NOMO-1 treated with DMSO at 0.1 percent for 48 hours (cell line): ENCODE data around the gene MARK1.
A peak's percentile ranks its signal among the peaks of the same experiment; 100 is the strongest.
"Not testable (repeated sequence)": the region's sequence is repeated elsewhere in the genome, so short reads cannot be mapped to it uniquely, and the experiment has no call there.

Experiments used
- DNase-seq: peaks from one replicate; lab custom pipeline; 2025; ENCODE audit not compliant: unreplicated experiment; lab: John Stamatoyannopoulos, UW

Gene MARK1

GRCh38 chr1:220605651-220606050, 77.7 kb downstream of the MARK1 start:
- DNase-seq, result not testable (repeated sequence)

GRCh38 chr1:220611100-220611499, 83.2 kb downstream of the MARK1 start:
- DNase-seq, result not testable (repeated sequence)

GRCh38 chr1:220616836-220617235, 88.9 kb downstream of the MARK1 start:
- no peak for DNase-seq

GRCh38 chr1:220628431-220628830, 100.5 kb downstream of the MARK1 start:
- no peak for DNase-seq

- no peak for DNase-seq
Observed at GRCh38 chr1:220631238-220631815, 103.4 kb downstream of the MARK1 start.

GRCh38 chr1:220637759-220638158, 109.8 kb downstream of the MARK1 start:
- DNase-seq, result no peak

GRCh38 chr1:220642285-220642684, 114.3 kb downstream of the MARK1 start:
- no peak for DNase-seq

GRCh38 chr1:220652995-220653394, 125.1 kb downstream of the MARK1 start:
- DNase-seq, result no peak

- DNase-seq, result peak; percentile 73
Observed at GRCh38 chr1:220655509-220655908, 127.6 kb downstream of the MARK1 start.

- DNase-seq, result no peak
Observed at GRCh38 chr1:220655961-220656740, 128.2 kb downstream of the MARK1 start.

GRCh38 chr1:220666349-220666748, 138.4 kb downstream of the MARK1 start:
- DNase-seq, result no peak

- no peak for DNase-seq
Observed at GRCh38 chr1:220669005-220669404, 141.1 kb downstream of the MARK1 start.

- DNase-seq, result no peak
Observed at GRCh38 chr1:220670365-220670764, 142.4 kb downstream of the MARK1 start.

- DNase-seq, result no peak
Observed at GRCh38 chr1:220673921-220674320, 146.0 kb downstream of the MARK1 start.

GRCh38 chr1:220677251-220677650, 149.3 kb downstream of the MARK1 start:
- no peak for DNase-seq

- peak; percentile 46 for DNase-seq
Observed at GRCh38 chr1:220680085-220680687, 152.2 kb downstream of the MARK1 start.

GRCh38 chr1:220681220-220681880, 153.4 kb downstream of the MARK1 start:
- no peak for DNase-seq

GRCh38 chr1:220682901-220683576, 155.1 kb downstream of the MARK1 start:
- DNase-seq, result no peak

- DNase-seq, result not testable (repeated sequence)
Observed at GRCh38 chr1:220683716-220684115, 155.8 kb downstream of the MARK1 start.

- peak; percentile 8 for DNase-seq
Observed at GRCh38 chr1:220684890-220685289, 157.0 kb downstream of the MARK1 start.

- DNase-seq, result no peak
Observed at GRCh38 chr1:220685879-220686278, 157.9 kb downstream of the MARK1 start.
